Right lobe of liver (tissue), 6 donors: Measurements from ENCODE around the gene DYSF. TPM values are rescaled to one million over a fixed set of nuclear protein-coding genes. Genes with fewer than 3 reads are reported as not detected.

Experiments used
- ATAC-seq, 4 donors: fragments of 200-7000 bp; cut with Tn5 transposase; one replicate each; pipeline ENCODE4 v1.9.1; 2020; ENCODE audit warnings: mild to moderate bottlenecking in 4 of 4, moderate library complexity in 4 of 4
- DNase-seq, 3 donors: peaks; one replicate each; pipeline ENCODE4 v3.0.0-alpha.2; 2020
- H3K27ac ChIP-seq, 3 donors: fragments of 200-600 bp; one replicate each; pipeline ENCODE4 v1.8.0; 2022
- H3K27me3 ChIP-seq, 2 donors: fragments of 200-600 bp; one replicate each; pipeline ENCODE4 v1.8.0; 2022
- H3K36me3 ChIP-seq, 4 donors: fragments of 200-600 bp; sonication (generic) in 1 of 4; one replicate each; pipeline versions ENCODE4 v1.5.1 to v1.8.0; 2017 to 2022; ENCODE audit warnings: control low read depth in 1 of 4
- H3K4me1 ChIP-seq, 4 donors: fragments of 200-600 bp; sonication (generic) in 1 of 4; one replicate each; pipeline versions ENCODE4 v1.5.1 to v1.8.0; 2017 to 2022; ENCODE audit warnings: control low read depth in 1 of 4
- H3K4me3 ChIP-seq, 3 donors: fragments of 200-600 bp; one replicate each; pipeline ENCODE4 v1.8.0; 2022
- H3K9me3 ChIP-seq, 4 donors: fragments of 200-600 bp; sonication (generic) in 1 of 4; one replicate each; pipeline versions ENCODE4 v1.5.1 to v1.8.0; 2017 to 2022; ENCODE audit warnings: control low read depth in 1 of 4
- CTCF ChIP-seq, 4 donors: fragments of 200-600 bp in 3 of 4; fragments of 450-650 bp in 1 of 4; IDR thresholded peaks; one replicate each; pipeline versions ENCODE4 v1.5.1 to v1.8.0; 2016 to 2022; ENCODE audit warnings: antibody characterized with exemption in 4 of 4, mild to moderate bottlenecking in 2 of 4
- POLR2A ChIP-seq: fragments of 450-650 bp; IDR thresholded peaks from one replicate; pipeline ENCODE4 v1.6.1; 2017; ENCODE audit warnings: antibody characterized with exemption, mild to moderate bottlenecking
- WGBS: methylation state at CpG from one replicate; pipeline ENCODE4 v1.1.6; 2018; ENCODE audit warnings: low coverage, low lambda C conversion rate; ENCODE audit not compliant: insufficient coverage; ENCODE audit errors: missing lambda C conversion rate; 5-methylcytosine and 5-hydroxymethylcytosine counted together
- intact Hi-C, 2 donors: fragments of 100-400 bp; cut with DNase I; formaldehyde crosslinking; loops; one replicate each; pipeline versions ENCODE4 v1.11.2 to v1.14.1; 2022
- total RNA-seq, 6 experiments: library from RNA; depleted of rRNA in 2 of 6; stranded (reverse); fragments of >200 nt in 2 of 6; fragmentation: NEBNext Ultra II Directional in 3 of 6; extraction: Animal tissue kit (Norgen Biotek cat#: 25700) in 3 of 6; gene quantifications; one replicate each; pipeline versions ENCODE4 v1.1.0 to v1.2.4, GENCODE V29; 2016 to 2023
- donor health status: DM: no; HTN: yes; CAD: no.
- donor health status: DM: no; HTN: no; CAD: no.
- donor health status: DM: no; HTN: no; CAD: no.
- donor health status: DM: no; HTN: yes; CAD: no.
- donor health status: DM: no; HTN: yes; CAD: no.

The DYSF gene
- total RNA-seq, 6 experiments from 2014 or later, result 21.8 to 55.0 (median 32.9) TPM

- no peaks in the 10 kb centered on the region for H3K36me3 ChIP-seq
- DNase-seq, result no peak
- intact Hi-C loops, result no loop called here
- WGBS, result 75% methylated on average over 3 of the region's 3 CpGs
- no peak for ATAC-seq
- no peak overlapping the region for H3K4me3 ChIP-seq
- H3K27me3 ChIP-seq, result no peaks in the 10 kb centered on the region
- H3K9me3 ChIP-seq, result no peaks in the 10 kb centered on the region
- peaks cover 0 to 12% (median under 1%) of the 10 kb centered on the region in 4 donors for H3K4me1 ChIP-seq
- no peak overlapping the region for H3K27ac ChIP-seq
- no peak for TF ChIP-seq CTCF (IDR thresholded peaks at IDR 0.05)
- no peak for TF ChIP-seq POLR2A
These were observed 4.0 kb upstream of the DYSF start for GRCh38 chr2:71449343-71449742.

GRCh38 chr2:71451705-71452104, 1.7 kb upstream of the DYSF start:
- no peak for DNase-seq
- ATAC-seq, result no peak
- Histone ChIP-seq H3K27ac (peak overlapping the region in 1 of 3 donors; percentile 38), H3K4me1 (peaks cover 0 to 36% (median 12%) of the 10 kb centered on the region in 4 donors), H3K36me3 (no peaks in the 10 kb centered on the region), H3K4me3 (no peak overlapping the region), H3K27me3 (no peaks in the 10 kb centered on the region), H3K9me3 (no peaks in the 10 kb centered on the region)
- 90% methylated on average over 4 of the region's 4 CpGs for WGBS
- intact Hi-C loops, result no loop called here
- TF ChIP-seq POLR2A (no peak), CTCF (IDR thresholded peaks at IDR 0.05) (no peak)

GRCh38 chr2:71452565-71452964, 796 bp upstream of the DYSF start:
- TF ChIP-seq POLR2A (no peak), CTCF (IDR thresholded peaks at IDR 0.05) (peak in 2 of 4 donors; percentile 14 to 22)
- H3K4me1 ChIP-seq, result peaks cover 0 to 44% (median 15%) of the 10 kb centered on the region in 4 donors
- ATAC-seq, result peak; percentile 3 to 59 (median 8)

GRCh38 chr2:71454221-71455010, 1.1 kb downstream of the DYSF start:
- Histone ChIP-seq H3K4me3 (peak overlapping the region; percentile 62 to 77 (median 66)), H3K27ac (peak overlapping the region; percentile 29 to 80 (median 60)), H3K27me3 (no peaks in the 10 kb centered on the region), H3K4me1 (peaks cover 0 to 63% (median 21%) of the 10 kb centered on the region in 4 donors), H3K36me3 (no peaks in the 10 kb centered on the region), H3K9me3 (no peaks in the 10 kb centered on the region)
- intact Hi-C loops, result no loop called here
- ATAC-seq (peak; percentile 44 to 69 (median 64)), DNase-seq (peak; percentile 72 to 89 (median 88))
- TF ChIP-seq POLR2A (peak; percentile 91), CTCF (IDR thresholded peaks at IDR 0.05) (no peak)
- WGBS, result 35% methylated on average over 9 of the region's 17 CpGs

More at GRCh38 chr2:71452565-71452964, 796 bp upstream of the DYSF start:
- H3K27ac ChIP-seq, result peak overlapping the region in 1 of 3 donors; percentile 60
- 40% methylated on average over 2 of the region's 2 CpGs for WGBS
- H3K27me3 ChIP-seq, result no peaks in the 10 kb centered on the region
- H3K36me3 ChIP-seq, result no peaks in the 10 kb centered on the region
- peak in 2 of 3 donors; percentile 62 to 72 for DNase-seq
- intact Hi-C loops, result no loop called here
- H3K4me3 ChIP-seq, result no peak overlapping the region
- H3K9me3 ChIP-seq, result no peaks in the 10 kb centered on the region
